GM06990 (cell line): Measurements from ENCODE around the gene MLEC.

Experiments used
- DNase-seq: peaks from one replicate; pipeline ENCODE4 v3.0.0-alpha.2; 2011; ENCODE audit not compliant: insufficient read length; ENCODE audit errors: extremely low read depth
- H3K27me3 ChIP-seq: replicated peaks from 2 replicates; pipeline ENCODE4 v1.6.0; 2011; ENCODE audit warnings: low read length; ENCODE audit not compliant: control insufficient read depth, insufficient read depth
- H3K36me3 ChIP-seq: 2 replicates; pipeline ENCODE4 v1.5.1; 2011; ENCODE audit warnings: low read length; ENCODE audit not compliant: control insufficient read depth, insufficient read depth
- H3K4me3 ChIP-seq: replicated peaks from 2 replicates; pipeline ENCODE4 v1.5.1; 2011; ENCODE audit warnings: low read depth, mild to moderate bottlenecking, control low read depth, low read length
- CTCF ChIP-seq: IDR thresholded peaks from 2 replicates; pipeline ENCODE4 v1.5.1; 2011; ENCODE audit warnings: low read length, control low read depth, mild to moderate bottlenecking, inconsistent platforms; ENCODE audit not compliant: insufficient read depth, poor library complexity, severe bottlenecking

The MLEC gene

GRCh38 chr12:120748242-120748641 is 61.3 kb downstream of the MLEC start:
- H3K36me3 ChIP-seq, result no peaks in the 10 kb centered on the region
- H3K27me3 ChIP-seq, result no peaks in the 10 kb centered on the region
- DNase-seq, result no peak
- no peak for TF ChIP-seq CTCF
- H3K4me3 ChIP-seq, result no peak overlapping the region

DNA sequence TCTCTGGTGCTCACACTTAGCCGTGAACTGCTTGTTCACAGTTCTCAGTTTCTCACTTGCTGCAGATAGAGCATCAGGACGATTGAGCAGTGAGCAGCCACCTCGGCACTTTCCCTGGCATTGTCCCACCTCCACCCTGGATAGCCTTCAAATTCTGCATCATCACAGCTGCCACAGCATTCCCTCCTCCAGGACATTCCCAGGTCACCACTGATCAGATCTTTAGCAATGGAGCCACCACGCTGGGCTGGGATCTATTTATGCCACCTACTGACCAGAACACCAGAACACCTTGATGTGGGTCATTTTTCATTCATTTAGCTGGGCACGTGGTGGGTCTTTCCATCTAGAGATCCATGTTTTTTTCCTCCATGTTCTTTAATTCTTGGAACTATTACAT is 62.3 kb downstream of the MLEC start:
- no peak for TF ChIP-seq CTCF
- H3K27me3 ChIP-seq, result no peaks in the 10 kb centered on the region

GRCh38 chr12:120750806-120751205 is 63.9 kb downstream of the MLEC start:
- Histone ChIP-seq H3K27me3 (no peaks in the 10 kb centered on the region), H3K4me3 (no peak overlapping the region), H3K36me3 (no peaks in the 10 kb centered on the region)
- no peak for DNase-seq
- peak; percentile 5 for TF ChIP-seq CTCF

More for the DNA sequence above, 62.3 kb downstream of the MLEC start:
- no peak overlapping the region for H3K4me3 ChIP-seq
- DNase-seq, result no peak
- no peaks in the 10 kb centered on the region for H3K36me3 ChIP-seq

- H3K36me3 ChIP-seq, result no peaks in the 10 kb centered on the region
- no peak for DNase-seq
- no peak overlapping the region for H3K4me3 ChIP-seq
- no peak for TF ChIP-seq CTCF
- no peaks in the 10 kb centered on the region for H3K27me3 ChIP-seq
Observed at GRCh38 chr12:120751389-120751788, 64.4 kb downstream of the MLEC start.
